Lower lobe of right lung (tissue), 2 donors: ENCODE measurements around the gene ADPGK. TPM values are rescaled to one million over a fixed set of nuclear protein-coding genes. Genes with fewer than 3 reads are reported as not detected.

Experiments
- ATAC-seq, 2 donors: fragments of 200-7000 bp; cut with Tn5 transposase; one replicate each; pipeline ENCODE4 v1.9.1; 2020 to 2022; ENCODE audit warnings: mild to moderate bottlenecking in 2 of 2, moderate library complexity in 2 of 2
- DNase-seq: peaks from one replicate; pipeline ENCODE4 v3.0.0-alpha.2; 2020
- H3K27ac ChIP-seq: fragments of 200-600 bp; one replicate; pipeline ENCODE4 v1.8.0; 2022
- H3K27me3 ChIP-seq: fragments of 200-600 bp; one replicate; pipeline ENCODE4 v1.8.0; 2022; ENCODE audit warnings: low read depth
- H3K36me3 ChIP-seq: fragments of 200-600 bp; one replicate; pipeline ENCODE4 v1.8.0; 2022; ENCODE audit warnings: mild to moderate bottlenecking
- H3K4me1 ChIP-seq: fragments of 200-600 bp; one replicate; pipeline ENCODE4 v1.8.0; 2022
- H3K4me3 ChIP-seq: fragments of 200-600 bp; one replicate; pipeline ENCODE4 v1.8.0; 2022; ENCODE audit warnings: mild to moderate bottlenecking
- H3K9me3 ChIP-seq: fragments of 200-600 bp; one replicate; pipeline ENCODE4 v1.8.0; 2022
- intact Hi-C: fragments of 100-400 bp; cut with DNase I; formaldehyde crosslinking; loops from one replicate; pipeline ENCODE4 v1.11.0; 2022
- total RNA-seq: library from RNA; stranded (reverse); fragmentation: NEBNext Ultra II Directional; extraction: Animal tissue kit (Norgen Biotek cat#: 25700); gene quantifications from one replicate; pipeline ENCODE4 v1.2.1, GENCODE V29; 2021
- TF ChIP-seq, protein P1 (sequence below): fragments of 200-600 bp; IDR thresholded peaks from one replicate; pipeline ENCODE4 v1.8.0; 2022; ENCODE audit warnings: antibody characterized with exemption, mild to moderate bottlenecking
- donor health status: DM: no; HTN: yes; CAD: no; lungs with severe emphysema.

The ADPGK gene
- total RNA-seq, 1 donor from 2014 or later: 87.1 TPM

DNA sequence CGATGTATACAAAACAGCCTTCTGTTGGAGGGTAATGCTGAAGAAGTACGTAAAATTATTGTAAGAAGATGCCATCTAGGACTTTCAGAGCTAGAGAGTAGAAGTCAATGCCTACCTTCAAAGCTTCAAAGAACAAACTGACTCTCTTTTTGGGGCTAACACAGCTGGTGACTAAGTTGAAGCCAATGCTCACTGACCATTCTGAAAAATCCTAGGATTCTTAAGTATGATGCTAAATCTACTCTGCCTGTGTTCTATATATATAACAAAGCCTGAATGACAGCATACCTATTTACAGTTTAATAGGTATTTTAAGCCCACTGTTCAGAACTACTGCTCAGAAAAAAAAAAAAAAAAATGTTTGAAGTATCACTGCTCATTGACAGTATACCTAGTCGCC, 18.9 kb downstream of the ADPGK start:
- TF ChIP-seq, protein P1, sequence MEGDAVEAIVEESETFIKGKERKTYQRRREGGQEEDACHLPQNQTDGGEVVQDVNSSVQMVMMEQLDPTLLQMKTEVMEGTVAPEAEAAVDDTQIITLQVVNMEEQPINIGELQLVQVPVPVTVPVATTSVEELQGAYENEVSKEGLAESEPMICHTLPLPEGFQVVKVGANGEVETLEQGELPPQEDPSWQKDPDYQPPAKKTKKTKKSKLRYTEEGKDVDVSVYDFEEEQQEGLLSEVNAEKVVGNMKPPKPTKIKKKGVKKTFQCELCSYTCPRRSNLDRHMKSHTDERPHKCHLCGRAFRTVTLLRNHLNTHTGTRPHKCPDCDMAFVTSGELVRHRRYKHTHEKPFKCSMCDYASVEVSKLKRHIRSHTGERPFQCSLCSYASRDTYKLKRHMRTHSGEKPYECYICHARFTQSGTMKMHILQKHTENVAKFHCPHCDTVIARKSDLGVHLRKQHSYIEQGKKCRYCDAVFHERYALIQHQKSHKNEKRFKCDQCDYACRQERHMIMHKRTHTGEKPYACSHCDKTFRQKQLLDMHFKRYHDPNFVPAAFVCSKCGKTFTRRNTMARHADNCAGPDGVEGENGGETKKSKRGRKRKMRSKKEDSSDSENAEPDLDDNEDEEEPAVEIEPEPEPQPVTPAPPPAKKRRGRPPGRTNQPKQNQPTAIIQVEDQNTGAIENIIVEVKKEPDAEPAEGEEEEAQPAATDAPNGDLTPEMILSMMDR: no peak
- ATAC-seq (no peak), DNase-seq (no peak)
- Histone ChIP-seq H3K27me3 (no peaks in the 10 kb centered on the region), H3K36me3 (peaks cover 95% of the 10 kb centered on the region), H3K27ac (no peak overlapping the region), H3K4me1 (no peaks in the 10 kb centered on the region), H3K4me3 (no peak overlapping the region), H3K9me3 (peaks cover 15% of the 10 kb centered on the region)
- intact Hi-C loops: no loop called here

DNA sequence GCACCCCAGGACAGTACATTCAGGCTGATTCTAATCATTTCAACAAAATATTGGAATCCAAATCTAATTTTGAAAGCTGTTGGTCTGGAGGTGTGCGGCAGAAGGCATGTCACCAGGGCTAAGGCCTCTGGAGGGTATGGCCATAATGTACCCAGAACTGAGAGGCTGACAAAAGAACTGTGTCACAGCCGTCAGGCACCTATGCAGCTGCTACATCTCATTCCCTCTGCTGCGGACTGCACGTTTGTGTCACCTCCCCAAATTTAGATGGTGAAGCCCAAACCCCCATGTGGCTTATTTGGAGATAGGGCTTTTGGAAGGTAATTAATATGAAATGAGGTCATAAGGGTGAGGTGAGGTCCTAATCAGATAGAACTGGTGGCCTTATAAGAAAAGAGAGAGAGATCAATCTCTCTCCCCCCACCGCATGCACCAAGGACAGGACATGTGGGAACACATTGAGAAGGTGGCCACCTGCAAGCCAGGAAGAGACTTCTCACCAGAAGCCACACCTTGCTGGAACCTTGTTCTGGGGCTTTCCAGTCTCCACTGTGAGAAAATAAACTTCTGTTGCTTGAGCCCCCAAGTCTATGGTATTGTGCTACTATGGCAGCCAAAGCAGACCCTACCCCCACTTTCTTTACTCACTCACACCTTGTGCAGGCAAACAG, 22.8 kb downstream of the ADPGK start:
- peaks cover 95% of the 10 kb centered on the region for H3K36me3 ChIP-seq

DNA sequence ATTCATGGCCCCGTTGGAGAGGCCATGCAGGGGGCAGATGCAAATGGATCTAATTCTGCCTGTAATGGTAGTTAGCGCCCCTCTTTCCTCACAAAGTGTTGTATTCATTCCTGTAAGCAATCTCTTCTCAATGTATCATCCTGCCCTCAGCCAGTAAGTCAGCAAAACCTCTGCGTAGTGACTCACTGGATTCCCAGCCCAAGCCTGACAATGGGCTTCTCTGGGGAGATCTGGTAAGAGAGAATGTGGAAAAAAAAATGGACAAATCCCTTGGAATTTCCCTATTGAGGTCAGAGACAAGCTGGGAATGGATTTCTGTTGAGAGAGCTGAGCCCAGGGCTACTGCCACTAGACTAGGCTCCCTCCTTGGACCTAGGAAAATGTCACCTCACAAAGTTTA, 25.4 kb downstream of the ADPGK start:
- TF ChIP-seq, protein P1: no peak
- DNase-seq: no peak
- Histone ChIP-seq H3K27me3 (no peaks in the 10 kb centered on the region), H3K9me3 (no peaks in the 10 kb centered on the region), H3K27ac (no peak overlapping the region), H3K4me1 (no peaks in the 10 kb centered on the region), H3K36me3 (peaks cover 100% of the 10 kb centered on the region), H3K4me3 (no peak overlapping the region)
- intact Hi-C loops: no loop called here
- no peak for ATAC-seq

More for the DNA sequence above, 22.8 kb downstream of the ADPGK start:
- no peaks in the 10 kb centered on the region for H3K27me3 ChIP-seq
- H3K9me3 ChIP-seq: no peaks in the 10 kb centered on the region
- intact Hi-C loops: no loop called here
- H3K4me3 ChIP-seq: no peak overlapping the region
- H3K4me1 ChIP-seq: no peaks in the 10 kb centered on the region
- TF ChIP-seq, protein P1: no peak
- ATAC-seq (no peak), DNase-seq (no peak)
- no peak overlapping the region for H3K27ac ChIP-seq

DNA sequence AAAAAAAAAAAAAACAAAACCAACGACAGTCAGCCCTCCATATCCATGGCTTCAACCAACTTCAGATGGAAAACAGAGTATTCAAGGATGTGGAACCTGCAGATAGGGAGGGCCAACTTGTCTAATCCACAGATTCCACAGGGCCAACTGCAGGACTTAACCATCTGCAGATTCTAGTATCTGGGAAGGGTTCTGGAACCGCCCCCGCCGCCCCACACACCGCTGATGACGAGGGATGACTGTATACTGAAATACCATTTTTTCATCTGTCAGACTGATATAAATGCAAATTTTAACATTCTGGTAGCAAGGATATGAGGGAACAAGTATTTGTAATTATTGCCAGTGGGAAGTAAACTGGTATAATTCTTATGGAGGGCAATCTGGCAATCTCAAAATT, 29.5 kb downstream of the ADPGK start:
- intact Hi-C loops: no loop called here

DNA sequence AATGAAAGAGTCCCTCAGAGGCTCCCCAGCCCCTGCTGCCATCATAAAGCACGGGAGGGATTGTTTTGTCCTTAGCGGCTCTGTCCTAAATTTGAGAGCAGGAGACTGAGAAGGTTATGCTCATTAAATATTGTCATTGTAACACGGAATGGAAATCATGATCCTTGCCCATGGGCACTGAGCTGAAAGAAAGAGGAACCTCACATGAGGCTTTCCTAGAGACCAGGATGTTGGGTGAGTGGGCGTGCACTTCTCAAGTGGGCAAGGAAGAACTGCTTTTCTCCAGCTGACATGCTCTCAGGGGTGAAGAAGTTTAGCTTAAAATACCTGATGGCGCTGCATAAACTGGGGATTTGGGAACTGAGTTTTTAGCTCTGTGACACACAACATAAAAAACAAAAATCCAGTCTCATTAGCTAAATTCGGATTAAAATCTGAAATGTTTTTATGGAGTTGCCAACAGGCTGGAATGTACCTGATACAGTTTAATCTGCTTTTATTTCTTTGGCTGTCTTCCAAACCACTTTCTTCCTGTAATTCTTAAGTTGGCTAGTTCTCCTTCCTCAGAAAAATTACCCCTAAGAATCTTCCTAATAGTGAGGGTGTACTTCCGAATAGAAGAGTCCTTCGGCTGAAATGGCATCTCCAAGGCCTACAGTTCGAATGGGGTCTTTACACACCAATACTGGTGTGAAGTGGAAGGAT, 31.7 kb downstream of the ADPGK start:
- intact Hi-C loops: no loop called here
- TF ChIP-seq, protein P1: no peak
- DNase-seq: peak; percentile 66
- no peak overlapping the region for H3K4me3 ChIP-seq
- H3K36me3 ChIP-seq: peaks cover 66% of the 10 kb centered on the region
- H3K27me3 ChIP-seq: no peaks in the 10 kb centered on the region
- ATAC-seq: peak; percentile 61
- H3K9me3 ChIP-seq: no peaks in the 10 kb centered on the region
- peaks cover 10% of the 10 kb centered on the region for H3K4me1 ChIP-seq
- no peak overlapping the region for H3K27ac ChIP-seq

More for the DNA sequence above, 29.5 kb downstream of the ADPGK start:
- Histone ChIP-seq H3K27ac (no peak overlapping the region), H3K27me3 (no peaks in the 10 kb centered on the region), H3K9me3 (no peaks in the 10 kb centered on the region), H3K36me3 (peaks cover 88% of the 10 kb centered on the region), H3K4me1 (peaks cover 10% of the 10 kb centered on the region), H3K4me3 (no peak overlapping the region)
- ATAC-seq (no peak), DNase-seq (no peak)
- TF ChIP-seq, protein P1: no peak
